ENCODE results near the gene ARL2.
"Not testable (repeated sequence)": the region's sequence is repeated elsewhere in the genome, so short reads cannot be mapped to it uniquely, and the experiment has no call there.

ARL2 gene

GRCh38 chr11:65017937-65018336 is 4.0 kb downstream of the ARL2 start:
- H3K4me1 Mint-ChIP-seq (ENCODE audit: low read depth in 2 of 2): peaks cover 19 to 22% of the 10 kb centered on the region in 2 donors
- peaks cover 29% of the 10 kb centered on the region for H3K36me3 Mint-ChIP-seq (ENCODE audit: insufficient read depth)
- no peak overlapping the region for H3K27ac Mint-ChIP-seq
- ATAC-seq (replicated peaks) (no peak), DNase-seq (no peak)
- no peaks in the 10 kb centered on the region for H3K9me3 Mint-ChIP-seq
- H3K27me3 Mint-ChIP-seq: no peaks in the 10 kb centered on the region
- no peak overlapping the region for H3K4me3 Mint-ChIP-seq

GRCh38 chr11:65019824-65020223 is 5.9 kb downstream of the ARL2 start:
- H3K36me3 Mint-ChIP-seq (ENCODE audit: insufficient read depth): peaks cover 20% of the 10 kb centered on the region
- peaks cover 10 to 15% of the 10 kb centered on the region in 2 donors for H3K4me1 Mint-ChIP-seq (ENCODE audit: low read depth in 2 of 2)
- no peak overlapping the region for H3K27ac Mint-ChIP-seq
- H3K9me3 Mint-ChIP-seq: no peaks in the 10 kb centered on the region
- H3K27me3 Mint-ChIP-seq: no peaks in the 10 kb centered on the region
- no peak overlapping the region for H3K4me3 Mint-ChIP-seq
- DNase-seq (no peak), ATAC-seq (replicated peaks) (no peak)

- peaks cover 18% of the 10 kb centered on the region for H3K36me3 Mint-ChIP-seq (ENCODE audit: insufficient read depth)
- no peaks in the 10 kb centered on the region for H3K27me3 Mint-ChIP-seq
- no peak for DNase-seq
- ATAC-seq (replicated peaks): no peak
- H3K4me3 Mint-ChIP-seq: no peak overlapping the region
- H3K9me3 Mint-ChIP-seq: no peaks in the 10 kb centered on the region
- H3K4me1 Mint-ChIP-seq (ENCODE audit: low read depth in 2 of 2): peaks cover 6 to 10% of the 10 kb centered on the region in 2 donors
- peak overlapping the region in 1 of 2 donors; percentile 41 for H3K27ac Mint-ChIP-seq
These were observed 7.0 kb downstream of the ARL2 start for GRCh38 chr11:65021003-65021402.

GRCh38 chr11:65021509-65021908 is 7.5 kb downstream of the ARL2 start:
- H3K27ac Mint-ChIP-seq: peak overlapping the region in 1 of 2 donors; percentile 41

GRCh38 chr11:65023502-65023901 is 9.5 kb downstream of the ARL2 start:
- ATAC-seq (replicated peaks); H3K4me3 Mint-ChIP-seq; H3K27ac Mint-ChIP-seq; H3K9me3 Mint-ChIP-seq; DNase-seq; H3K27me3 Mint-ChIP-seq: not testable (repeated sequence)
- peaks cover 10 to 15% of the 10 kb centered on the region in 2 donors for H3K4me1 Mint-ChIP-seq (ENCODE audit: low read depth in 2 of 2)
- peaks cover 26% of the 10 kb centered on the region for H3K36me3 Mint-ChIP-seq (ENCODE audit: insufficient read depth)

More at GRCh38 chr11:65021509-65021908, 7.5 kb downstream of the ARL2 start:
- no peak for ATAC-seq (replicated peaks)
- no peaks in the 10 kb centered on the region for H3K9me3 Mint-ChIP-seq
- H3K4me1 Mint-ChIP-seq (ENCODE audit: low read depth in 2 of 2): peaks cover 3 to 7% of the 10 kb centered on the region in 2 donors
- H3K27me3 Mint-ChIP-seq: no peaks in the 10 kb centered on the region
- DNase-seq: no peak
- peaks cover 16% of the 10 kb centered on the region for H3K36me3 Mint-ChIP-seq (ENCODE audit: insufficient read depth)
- no peak overlapping the region for H3K4me3 Mint-ChIP-seq

GRCh38 chr11:65026810-65027209 is 12.8 kb downstream of the ARL2 start:
- no peaks in the 10 kb centered on the region for H3K9me3 Mint-ChIP-seq
- H3K4me1 Mint-ChIP-seq (ENCODE audit: low read depth in 2 of 2): peaks cover 10 to 15% of the 10 kb centered on the region in 2 donors
- DNase-seq (no peak), ATAC-seq (replicated peaks) (no peak)
- H3K27ac Mint-ChIP-seq: no peak overlapping the region
- peak overlapping the region; percentile 74 to 76 for H3K4me3 Mint-ChIP-seq
- no peaks in the 10 kb centered on the region for H3K27me3 Mint-ChIP-seq
- H3K36me3 Mint-ChIP-seq (ENCODE audit: insufficient read depth): peaks cover 15% of the 10 kb centered on the region

- Mint-ChIP-seq H3K27me3 (no peaks in the 10 kb centered on the region), H3K4me3 (peak within 1 kb of the TSS; percentile 74 to 76), H3K27ac (peak within 1 kb of the TSS in 1 of 2 donors; percentile 76), H3K9me3 (no peaks in the 10 kb centered on the region), H3K36me3 (ENCODE audit: insufficient read depth) (peaks cover 14% of the 10 kb centered on the region), H3K4me1 (ENCODE audit: low read depth in 2 of 2) (peaks cover 10 to 15% of the 10 kb centered on the region in 2 donors)
- peak; percentile 87 to 92 (median 90) for DNase-seq
- peak; percentile 93 for ATAC-seq (replicated peaks)
These were observed 13.5 kb downstream of the ARL2 start, which contains the start of gene SNX15 for GRCh38 chr11:65027213-65028067. Gene SNX15, plus strand, starts transcription at chr11:65027439. Its CDS starts 99 bp downstream, at chr11:65027538.

- H3K36me3 Mint-ChIP-seq (ENCODE audit: insufficient read depth): peaks cover 15% of the 10 kb centered on the region
- H3K27me3 Mint-ChIP-seq: no peaks in the 10 kb centered on the region
- no peaks in the 10 kb centered on the region for H3K9me3 Mint-ChIP-seq
- peaks cover 6 to 10% of the 10 kb centered on the region in 2 donors for H3K4me1 Mint-ChIP-seq (ENCODE audit: low read depth in 2 of 2)
- ATAC-seq (replicated peaks) (no peak), DNase-seq (no peak)
- no peak overlapping the region for H3K4me3 Mint-ChIP-seq
- H3K27ac Mint-ChIP-seq: no peak overlapping the region
These were observed 18.3 kb downstream of the ARL2 start for GRCh38 chr11:65032216-65032615.

- Mint-ChIP-seq H3K4me3 (no peak overlapping the region), H3K36me3 (ENCODE audit: insufficient read depth) (peaks cover 12% of the 10 kb centered on the region), H3K27ac (no peak overlapping the region), H3K4me1 (ENCODE audit: low read depth in 2 of 2) (no peaks in the 10 kb centered on the region), H3K9me3 (no peaks in the 10 kb centered on the region), H3K27me3 (no peaks in the 10 kb centered on the region)
- DNase-seq (no peak), ATAC-seq (replicated peaks) (no peak)
These were observed 20.5 kb downstream of the ARL2 start for GRCh38 chr11:65034423-65034822.

GRCh38 chr11:65035579-65035978 is 21.6 kb downstream of the ARL2 start:
- no peak for ATAC-seq (replicated peaks)
- H3K9me3 Mint-ChIP-seq: no peaks in the 10 kb centered on the region
- H3K4me3 Mint-ChIP-seq: no peak overlapping the region
- DNase-seq: no peak
- peaks cover 12% of the 10 kb centered on the region for H3K36me3 Mint-ChIP-seq (ENCODE audit: insufficient read depth)
- H3K27me3 Mint-ChIP-seq: no peaks in the 10 kb centered on the region
- H3K4me1 Mint-ChIP-seq (ENCODE audit: low read depth in 2 of 2): no peaks in the 10 kb centered on the region
- no peak overlapping the region for H3K27ac Mint-ChIP-seq

GRCh38 chr11:65036931-65037330 is 23.0 kb downstream of the ARL2 start:
- no peaks in the 10 kb centered on the region for H3K27me3 Mint-ChIP-seq
- no peak for DNase-seq
- H3K27ac Mint-ChIP-seq: no peak overlapping the region
- H3K9me3 Mint-ChIP-seq: no peaks in the 10 kb centered on the region
- peaks cover 12% of the 10 kb centered on the region for H3K36me3 Mint-ChIP-seq (ENCODE audit: insufficient read depth)
- no peak for ATAC-seq (replicated peaks)
- no peaks in the 10 kb centered on the region for H3K4me1 Mint-ChIP-seq (ENCODE audit: low read depth in 2 of 2)
- H3K4me3 Mint-ChIP-seq: no peak overlapping the region

- Mint-ChIP-seq H3K36me3 (ENCODE audit: insufficient read depth) (peaks cover 7% of the 10 kb centered on the region), H3K27me3 (no peaks in the 10 kb centered on the region), H3K27ac (peak overlapping the region; percentile 62 to 79), H3K4me1 (ENCODE audit: low read depth in 2 of 2) (peaks cover 4 to 5% of the 10 kb centered on the region in 2 donors), H3K4me3 (peak overlapping the region; percentile 88 to 89), H3K9me3 (no peaks in the 10 kb centered on the region)
- no peak for ATAC-seq (replicated peaks)
- DNase-seq: no peak
These were observed 26.5 kb downstream of the ARL2 start for GRCh38 chr11:65040520-65040846.

- peaks cover 4 to 5% of the 10 kb centered on the region in 2 donors for H3K4me1 Mint-ChIP-seq (ENCODE audit: low read depth in 2 of 2)
- peak within 1 kb of the TSS; percentile 62 to 79 for H3K27ac Mint-ChIP-seq
- H3K4me3 Mint-ChIP-seq: peak within 1 kb of the TSS; percentile 88 to 89
- ATAC-seq (replicated peaks) (peak; percentile 92), DNase-seq (peak; percentile 83 to 86 (median 84))
- no peaks in the 10 kb centered on the region for H3K9me3 Mint-ChIP-seq
- H3K27me3 Mint-ChIP-seq: no peaks in the 10 kb centered on the region
- H3K36me3 Mint-ChIP-seq (ENCODE audit: insufficient read depth): peaks cover 7% of the 10 kb centered on the region
These were observed 27.1 kb downstream of the ARL2 start, which contains the start of gene SAC3D1 for GRCh38 chr11:65040847-65041622. Gene SAC3D1, plus strand, starts transcription at chr11:65041210. Its CDS starts 83 bp downstream, at chr11:65041293.

Data from effector memory CD8-positive, alpha-beta T cell (primary cell).